ENCODE measurements around the gene ADCY10.

- TF ChIP-seq CTCF (IDR thresholded peaks at IDR 0.05) (no peak), EP300 (IDR thresholded peaks at IDR 0.05) (no peak), POLR2A (IDR thresholded peaks at IDR 0.05) (no peak)
These were observed 136.7 kb downstream of the ADCY10 start for GRCh38 chr1:167777269-167777650.
